Right renal cortex interstitium (tissue), 3 donors: ENCODE measurements around the gene GCC1. TPM values are rescaled to one million over a fixed set of nuclear protein-coding genes. Genes with fewer than 3 reads are reported as not detected.

Experiments used
- DNase-seq, 3 donors: peaks; one replicate each; pipeline ENCODE4 v3.0.0-alpha.2; 2013; ENCODE audit warnings: low read depth in 3 of 3, low spot score in 2 of 3
- polyA plus RNA-seq, 3 donors: library from polyadenylated mRNA; unstranded; fragments of 120-200 nt; gene quantifications; one replicate each; pipeline ENCODE4 v1.2.1, GENCODE V29; 2013; ENCODE audit not compliant: insufficient read length in 3 of 3

The GCC1 gene
- 10 to 100 TPM; 15.0 to 15.2 (median 15.0) TPM for polyA plus RNA-seq

GRCh38 chr7:127585044-127585953 is at the start of gene GCC1:
GCC1 (minus strand) TSS chr7:127585596; CDS start chr7:127585182, 414 bp downstream.
- peak; percentile 80 to 83 (median 82) for DNase-seq

GRCh38 chr7:127632276-127632910 is 47.0 kb upstream of the GCC1 start:
- DNase-seq = no peak

- DNase-seq = no peak
Measured at GRCh38 chr7:127629268-127629854, 44.0 kb upstream of the GCC1 start.

- DNase-seq = no peak
Measured at GRCh38 chr7:127628445-127628844, 43.0 kb upstream of the GCC1 start.

- DNase-seq = no peak
Measured at GRCh38 chr7:127625331-127625730, 39.9 kb upstream of the GCC1 start.

GRCh38 chr7:127620406-127621233 is 35.2 kb upstream of the GCC1 start:
- DNase-seq = peak in 1 of 3 donors; percentile 9

- peak in 1 of 3 donors; percentile 2 for DNase-seq
Measured at GRCh38 chr7:127619681-127620405, 34.4 kb upstream of the GCC1 start.

GRCh38 chr7:127618775-127619174 is 33.4 kb upstream of the GCC1 start:
- DNase-seq = no peak

- DNase-seq = no peak
Measured at GRCh38 chr7:127618042-127618441, 32.6 kb upstream of the GCC1 start, which contains the start of gene PAX4. PAX4 (minus strand) TSS chr7:127618142; CDS start chr7:127615928, 2,214 bp downstream.

- DNase-seq = no peak
Measured at GRCh38 chr7:127616724-127617123, 31.3 kb upstream of the GCC1 start.

GRCh38 chr7:127612263-127612662 is 26.9 kb upstream of the GCC1 start:
- DNase-seq = no peak

- no peak for DNase-seq
Measured at GRCh38 chr7:127609297-127609696, 23.9 kb upstream of the GCC1 start.

GRCh38 chr7:127608446-127608845 is 23.1 kb upstream of the GCC1 start:
- no peak for DNase-seq

- no peak for DNase-seq
Measured at GRCh38 chr7:127600885-127601284, 15.5 kb upstream of the GCC1 start.

GRCh38 chr7:127598318-127598717 is 12.9 kb upstream of the GCC1 start:
- no peak for DNase-seq

GRCh38 chr7:127595737-127596136 is 10.3 kb upstream of the GCC1 start:
- DNase-seq = no peak

- no peak for DNase-seq
Measured at GRCh38 chr7:127594490-127594889, 9.1 kb upstream of the GCC1 start.

GRCh38 chr7:127592550-127592949 is 7.2 kb upstream of the GCC1 start:
- DNase-seq = no peak

- DNase-seq = no peak
Measured at GRCh38 chr7:127591591-127591990, 6.2 kb upstream of the GCC1 start.

- no peak for DNase-seq
Measured at GRCh38 chr7:127591189-127591588, 5.8 kb upstream of the GCC1 start.
